Uterus (tissue), 2 donors: Measurements from ENCODE around the gene STOM.

Experiments used
- POLR2A ChIP-seq, 2 donors: fragments of 450-650 bp; IDR thresholded peaks; one replicate each; pipeline ENCODE4 v1.6.1; 2016; ENCODE audit warnings: antibody characterized with exemption in 2 of 2, mild to moderate bottlenecking in 1 of 2, moderate library complexity in 1 of 2
- TF ChIP-seq, protein P1 (sequence below), 4 experiments: fragments of 200-600 bp in 2 of 4; fragments of 450-650 bp in 2 of 4; sonication (generic) in 2 of 4; IDR thresholded peaks; one replicate each; pipeline ENCODE4 v1.5.1; 2016 to 2019; ENCODE audit warnings: antibody characterized with exemption in 4 of 4, mild to moderate bottlenecking in 2 of 4, moderate library complexity in 1 of 4

DNA sequence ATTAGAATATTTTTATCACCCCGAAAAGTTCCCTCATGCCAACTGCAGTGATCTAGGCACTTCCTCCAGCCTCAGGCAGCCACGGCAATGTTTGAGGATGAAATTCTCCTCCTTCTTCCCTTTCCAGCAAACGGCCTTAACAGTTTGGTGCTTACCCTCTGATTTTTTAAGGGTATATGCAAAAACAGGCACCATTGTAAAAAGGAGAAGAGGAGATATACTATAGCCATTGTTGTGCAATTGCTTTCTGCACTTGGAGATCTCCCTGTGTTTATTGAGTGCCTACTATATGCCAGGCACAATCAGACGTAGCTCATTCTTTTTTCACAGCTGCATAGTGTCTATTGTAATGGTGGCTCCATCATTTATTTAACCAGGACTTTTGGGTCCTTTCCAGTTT is 72.7 kb downstream of the STOM start:
- TF ChIP-seq, protein P1, sequence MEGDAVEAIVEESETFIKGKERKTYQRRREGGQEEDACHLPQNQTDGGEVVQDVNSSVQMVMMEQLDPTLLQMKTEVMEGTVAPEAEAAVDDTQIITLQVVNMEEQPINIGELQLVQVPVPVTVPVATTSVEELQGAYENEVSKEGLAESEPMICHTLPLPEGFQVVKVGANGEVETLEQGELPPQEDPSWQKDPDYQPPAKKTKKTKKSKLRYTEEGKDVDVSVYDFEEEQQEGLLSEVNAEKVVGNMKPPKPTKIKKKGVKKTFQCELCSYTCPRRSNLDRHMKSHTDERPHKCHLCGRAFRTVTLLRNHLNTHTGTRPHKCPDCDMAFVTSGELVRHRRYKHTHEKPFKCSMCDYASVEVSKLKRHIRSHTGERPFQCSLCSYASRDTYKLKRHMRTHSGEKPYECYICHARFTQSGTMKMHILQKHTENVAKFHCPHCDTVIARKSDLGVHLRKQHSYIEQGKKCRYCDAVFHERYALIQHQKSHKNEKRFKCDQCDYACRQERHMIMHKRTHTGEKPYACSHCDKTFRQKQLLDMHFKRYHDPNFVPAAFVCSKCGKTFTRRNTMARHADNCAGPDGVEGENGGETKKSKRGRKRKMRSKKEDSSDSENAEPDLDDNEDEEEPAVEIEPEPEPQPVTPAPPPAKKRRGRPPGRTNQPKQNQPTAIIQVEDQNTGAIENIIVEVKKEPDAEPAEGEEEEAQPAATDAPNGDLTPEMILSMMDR (IDR thresholded peaks at IDR 0.05): no peak
- no peak for TF ChIP-seq POLR2A (IDR thresholded peaks at IDR 0.05)
